K562 (cell line): ENCODE results near the gene FAM227B. TPM values are rescaled to one million over a fixed set of nuclear protein-coding genes. Genes with fewer than 3 reads are reported as not detected.

Experiments
- ATAC-seq: fragments of 200-7000 bp; cut with Tn5 transposase; 3 replicates; pipeline ENCODE4 v1.9.1; 2020; ENCODE audit warnings: moderate library complexity
- BruUV-seq: library from RNA; stranded (reverse); fragments of 400-500 nt; replicated peaks from 2 replicates; lab custom pipeline; 2021; lab: Mats Ljungman, UMichigan
- CTCF ChIA-PET: fragments of 300-600 bp; formaldehyde crosslinking; extraction: SDS; loops from one replicate; lab custom pipeline; 2021; ENCODE audit warnings: low intra/inter-chr PET ratio; lab: Yijun Ruan, JAX
- POLR2A ChIA-PET: fragments of 300-600, 350-650 bp; sonication (Branson Sonifier 250); formaldehyde crosslinking; extraction: SDS; loops from one replicate; lab custom pipeline; 2021; ENCODE audit warnings: antibody characterized with exemption, inconsistent platforms; lab: Yijun Ruan, JAX
- DNase-seq, 4 experiments: peaks; one replicate each; pipeline versions ENCODE4 v3.0.0 to v3.0.0-alpha.2; 2011 to 2018; ENCODE audit warnings: low spot score in 3 of 4, mixed read lengths in 3 of 4; ENCODE audit errors: extremely low read depth in 1 of 4
- FAIRE-seq: peaks from 2 replicates; lab custom pipeline; 2011; peaks lifted over from hg19 to GRCh38; lab: Jason Lieb, UNC
- H2AFZ ChIP-seq: 2 replicates; pipeline ENCODE4 v1.6.0; 2011; ENCODE audit warnings: low read depth, low read length, control low read depth, inconsistent platforms
- H3K27ac ChIP-seq: fragments of 200-600 bp; 3 replicates; pipeline ENCODE4 v1.8.0; 2011; ENCODE audit warnings: low read depth, mild to moderate bottlenecking, control low read depth, inconsistent platforms, low read length, moderate library complexity, mixed read lengths; ENCODE audit errors: extremely low read depth
- H3K27me3 ChIP-seq, 2 experiments: fragments of 300-600 bp in 1 of 2; 2 replicates in 1 of 2; 3 replicates in 1 of 2; pipeline versions ENCODE4 v1.6.0 to v1.8.0; 2011; ENCODE audit warnings: inconsistent platforms in 2 of 2, low read length in 2 of 2, mild to moderate bottlenecking in 1 of 2, mixed read lengths in 1 of 2, moderate library complexity in 1 of 2; ENCODE audit not compliant: control insufficient read depth in 2 of 2, insufficient read depth in 2 of 2
- H3K36me3 ChIP-seq: fragments of 300-600 bp; 3 replicates; pipeline ENCODE4 v1.8.0; 2011; ENCODE audit warnings: mild to moderate bottlenecking, low read length, inconsistent platforms; ENCODE audit not compliant: control insufficient read depth, insufficient read depth
- H3K4me1 ChIP-seq, 2 experiments: fragments of 200-600 bp in 1 of 2; replicated peaks in 1 of 2; 2 replicates in 1 of 2; 3 replicates in 1 of 2; pipeline versions ENCODE4 v1.5.1 to v1.8.0; 2011; ENCODE audit warnings: inconsistent platforms in 2 of 2, low read length in 2 of 2, mild to moderate bottlenecking in 1 of 2, mixed read lengths in 1 of 2, moderate library complexity in 1 of 2; ENCODE audit not compliant: control insufficient read depth in 2 of 2, insufficient read depth in 2 of 2
- H3K4me2 ChIP-seq: 2 replicates; pipeline ENCODE4 v1.6.1; 2011; ENCODE audit warnings: low read length, control low read depth, inconsistent platforms, mixed read lengths; ENCODE audit not compliant: insufficient read depth
- H3K4me3 ChIP-seq: fragments of 200-600 bp; sonication (generic), shearing (Covaris generic); 2 replicates; pipeline ENCODE4 v1.5.1; 2016; ENCODE audit warnings: control low read depth, inconsistent platforms
- H3K79me2 ChIP-seq: fragments of 200-600 bp; 3 replicates; pipeline ENCODE4 v1.8.0; 2011; ENCODE audit warnings: low read length, inconsistent platforms; ENCODE audit not compliant: control insufficient read depth, insufficient read depth
- H3K9ac ChIP-seq, 2 experiments: 2 replicates each; pipeline versions ENCODE4 v1.6.0 to v1.6.1; 2011; ENCODE audit warnings: low read depth in 2 of 2, low read length in 2 of 2, control low read depth in 1 of 2, inconsistent platforms in 1 of 2, mild to moderate bottlenecking in 1 of 2, mixed read lengths in 1 of 2; ENCODE audit not compliant: insufficient read depth in 1 of 2
- H3K9me1 ChIP-seq: one replicate; pipeline ENCODE4 v1.6.0; 2011; ENCODE audit warnings: inconsistent platforms, mild to moderate bottlenecking, low read length, moderate library complexity; ENCODE audit not compliant: control insufficient read depth, insufficient read depth
- H3K9me3 ChIP-seq: replicated peaks from 2 replicates; pipeline ENCODE4 v1.5.1; 2011; ENCODE audit warnings: low read depth, low read length, inconsistent platforms; ENCODE audit not compliant: control insufficient read depth, insufficient read depth
- H4K20me1 ChIP-seq: replicated peaks from 2 replicates; pipeline ENCODE4 v1.6.1; 2011; ENCODE audit warnings: low read length, inconsistent platforms, mixed read lengths; ENCODE audit not compliant: control insufficient read depth, insufficient read depth
- BACH1 ChIP-seq: fragments of 200-800 bp; sonication (Bioruptor generic); IDR thresholded peaks from 2 replicates; pipeline ENCODE4 v1.6.1; 2016; ENCODE audit warnings: missing genetic modification characterization, missing compliant biosample characterization
- C11orf30 ChIP-seq: fragments of 450-650 bp; IDR thresholded peaks from 2 replicates; pipeline ENCODE4 v1.6.1; 2016; ENCODE audit warnings: low read depth, mild to moderate bottlenecking
- EHMT2 ChIP-seq: fragments of 450-650 bp; IDR thresholded peaks from 2 replicates; pipeline ENCODE4 v1.6.1; 2018; ENCODE audit warnings: antibody characterized with exemption
- ETV1 ChIP-seq: fragments of 450-650 bp; conservative IDR thresholded peaks from 2 replicates; pipeline ENCODE4 v1.6.1; 2016; ENCODE audit warnings: missing genetic modification characterization, control low read depth, low read depth, missing compliant biosample characterization
- GABPA ChIP-seq: fragments of 200-800 bp; sonication (Bioruptor generic); conservative IDR thresholded peaks from 2 replicates; pipeline ENCODE4 v1.6.1; 2016; ENCODE audit warnings: low read depth, missing genetic modification characterization, missing compliant biosample characterization
- MAFF ChIP-seq: IDR thresholded peaks from 2 replicates; pipeline ENCODE4 v1.6.1; 2012; ENCODE audit warnings: low read length, improper control_type of control experiment
- MAFG ChIP-seq: fragments of 450-650 bp; conservative IDR thresholded peaks from 2 replicates; pipeline ENCODE4 v1.6.1; 2016; ENCODE audit warnings: missing genetic modification characterization, missing compliant biosample characterization
- MAFK ChIP-seq: IDR thresholded peaks from 2 replicates; pipeline ENCODE4 v1.6.1; 2011; ENCODE audit warnings: low read length, improper control_type of control experiment
- MEIS2 ChIP-seq: fragments of 450-650 bp; IDR thresholded peaks from 2 replicates; pipeline ENCODE4 v1.6.1; 2014; ENCODE audit warnings: mild to moderate bottlenecking; ENCODE audit not compliant: partially characterized antibody
- MNT ChIP-seq, 2 experiments: fragments of 450-650 bp; conservative IDR thresholded peaks; 2 replicates each; pipeline ENCODE4 v1.6.1; 2017; ENCODE audit warnings: mild to moderate bottlenecking in 2 of 2, moderate library complexity in 2 of 2
- PKNOX1 ChIP-seq: fragments of 450-650 bp; IDR thresholded peaks from 2 replicates; pipeline ENCODE4 v1.6.1; 2016
- ZNF133 ChIP-seq: fragments of 250-450 bp; sonication (Bioruptor Pico); IDR thresholded peaks from 2 replicates; pipeline ENCODE4 v1.4.0; 2020; ENCODE audit warnings: mild to moderate bottlenecking
- ZNF316 ChIP-seq: fragments of 450-650 bp; IDR thresholded peaks from 2 replicates; pipeline ENCODE4 v1.6.1; 2016
- WGBS: fragments of 100-300 bp; shearing (Covaris generic); methylation state at CpG from one replicate; pipeline ENCODE4 v1.1.6; 2016; ENCODE audit warnings: low coverage, mixed read lengths; ENCODE audit not compliant: insufficient coverage; ENCODE audit errors: missing lambda C conversion rate; 5-methylcytosine and 5-hydroxymethylcytosine counted together
- in situ Hi-C: fragments of 300-500 bp; cut with MboI; formaldehyde crosslinking; loops from 4 replicates; pipeline ENCODE4 v1.15.0; 2018; ENCODE audit warnings: inconsistent platforms, mixed read lengths
- intact Hi-C: fragments of 100-400 bp; cut with micrococcal nuclease; formaldehyde crosslinking; loops from 2 replicates; pipeline ENCODE4 v1.14.2; 2022
- polyA plus RNA-seq, 8 experiments: library from polyadenylated mRNA; depleted of rRNA in 4 of 8; stranded (reverse) in 5 of 8; unstranded in 3 of 8; fragments of >200 nt; fragmentation: Nextera tagmentation in 2 of 8; fragmentation: Illumina TruSeq in 1 of 8; extraction: Ambion mirVana in 2 of 8; extraction: Trizol in 1 of 8; gene quantifications; 2 replicates each; pipeline versions ENCODE4 v1.2.1 to v1.2.3, GENCODE V29; 2011 to 2014; ENCODE audit warnings: inconsistent platforms in 1 of 8, missing spikeins in 1 of 8
- total RNA-seq, 7 experiments: library from RNA; depleted of rRNA in 6 of 7; stranded (reverse); fragments of >200 nt in 6 of 7; fragmentation: Illumina TruSeq in 2 of 7; extraction: Trizol in 2 of 7; gene quantifications; 2 replicates each; pipeline versions ENCODE4 v1.2.1 to v1.2.3, GENCODE V29; 2011 to 2021; ENCODE audit warnings: low replicate concordance in 1 of 7

FAM227B gene
- total and polyA plus RNA-seq, 9 of the 15 experiments (the other 6 are each of a cell fraction or from before 2014, with no cell fraction given), result 5.1 to 12.5 (median 11.2) TPM

- intact Hi-C loops, result loop anchor here (1.0 kb wide), 1 partner anchor 532 kb away; no protein-coding TSS in a partner anchor
- no peak overlapping the region for H2AFZ ChIP-seq
- H3K79me2 ChIP-seq, result no peaks in the 10 kb centered on the region
- in situ Hi-C loops, result no loop called here
- DNase-seq, result peak in 1 of 4 experiments; percentile 2
- peak; percentile 49 for FAIRE-seq
- ChIA-PET CTCF (interaction anchor here (0.7 kb wide), 1 partner anchor 50 kb away, joined by 3 read pairs; no protein-coding TSS in a partner anchor), POLR2A (no interaction called here)
- H3K9me3 ChIP-seq, result no peaks in the 10 kb centered on the region
- H3K36me3 ChIP-seq, result no peaks in the 10 kb centered on the region
- no peak overlapping the region for H3K9ac ChIP-seq
- peak; percentile 60 for TF ChIP-seq ETV1 (tag)
- TF ChIP-seq BACH1 (tag), result peak; percentile 68; the same call in 1 of the 2 replicates
- TF ChIP-seq MAFK, result peak; percentile 62
- peak; percentile 84 for TF ChIP-seq ZNF316
- TF ChIP-seq MEIS2, result peak; percentile 31
- no peak for TF ChIP-seq GABPA (tag)
- TF ChIP-seq PKNOX1, result 0 out of 2 replicates have a peak, but pooled peaks have one; percentile 15
- TF ChIP-seq MAFF, result peak; percentile 62; the same call in 1 of the 2 replicates
- TF ChIP-seq EHMT2, result no peak
- peak; percentile 70 for TF ChIP-seq C11orf30
- no peak for TF ChIP-seq ZNF133 (CRISPR knock-in tag)
- TF ChIP-seq MAFG (tag), result peak; percentile 65
- peak in 1 of 2 experiments; percentile 45; a peak in 2 of 4 replicates for TF ChIP-seq MNT (conservative IDR thresholded peaks at IDR 0.05)
- H4K20me1 ChIP-seq, result no peaks in the 10 kb centered on the region
- no peak for ATAC-seq
- no peak overlapping the region for H3K4me3 ChIP-seq
- H3K27me3 ChIP-seq, result no peaks in the 10 kb centered on the region
- WGBS, result 2% methylated on average over 4 of the region's 4 CpGs
- no peaks in the 10 kb centered on the region for H3K4me1 ChIP-seq
- no TSS peak for BruUV-seq
- H3K9me1 ChIP-seq, result no peaks in the 10 kb centered on the region
- no peak overlapping the region for H3K4me2 ChIP-seq
- no peak overlapping the region for H3K27ac ChIP-seq
Measured at GRCh38 chr15:49471733-49472132, 148.9 kb downstream of the FAM227B start.
